Parathyroid adenoma (tissue), 2 donors: ENCODE measurements around the gene PAX3.

Experiments used
- H2AFZ ChIP-seq: fragments of 300-600 bp; sonication (generic); one replicate; pipeline ENCODE4 v1.7.0; 2017; ENCODE audit warnings: antibody characterized with exemption, mild to moderate bottlenecking
- H3K27ac ChIP-seq: fragments of 300-600 bp; sonication (generic); one replicate; pipeline ENCODE4 v1.7.0; 2017
- H3K27me3 ChIP-seq: fragments of 300-600 bp; sonication (generic); one replicate; pipeline ENCODE4 v1.7.0; 2017; ENCODE audit warnings: low read length; ENCODE audit not compliant: control insufficient read depth, insufficient read depth
- H3K36me3 ChIP-seq: fragments of 300-600 bp; sonication (generic); one replicate; pipeline ENCODE4 v1.7.0; 2017; ENCODE audit warnings: low read length; ENCODE audit not compliant: control insufficient read depth, insufficient read depth
- H3K4me1 ChIP-seq: fragments of 300-600 bp; sonication (generic); one replicate; pipeline ENCODE4 v1.7.0; 2017; ENCODE audit warnings: control low read depth
- H3K4me2 ChIP-seq: fragments of 300-600 bp; sonication (generic); one replicate; pipeline ENCODE4 v1.7.0; 2017; ENCODE audit warnings: low read length
- H3K4me3 ChIP-seq: fragments of 300-600 bp; sonication (generic); one replicate; pipeline ENCODE4 v1.7.0; 2017; ENCODE audit warnings: low read depth, low read length
- H3K79me2 ChIP-seq: fragments of 300-600 bp; sonication (generic); one replicate; pipeline ENCODE4 v1.7.0; 2017; ENCODE audit warnings: control low read depth
- H3K9ac ChIP-seq: fragments of 300-600 bp; sonication (generic); one replicate; pipeline ENCODE4 v1.7.0; 2017; ENCODE audit warnings: mild to moderate bottlenecking
- H3K9me3 ChIP-seq: fragments of 300-600 bp; sonication (generic); one replicate; pipeline ENCODE4 v1.7.0; 2017; ENCODE audit warnings: low read length; ENCODE audit not compliant: control insufficient read depth
- CTCF ChIP-seq: fragments of 300-600 bp; sonication (generic); IDR thresholded peaks from one replicate; pipeline ENCODE4 v1.7.0; 2017; ENCODE audit warnings: antibody characterized with exemption, mild to moderate bottlenecking
- donor health status: primary hyperparathyroidism.

Gene PAX3

DNA sequence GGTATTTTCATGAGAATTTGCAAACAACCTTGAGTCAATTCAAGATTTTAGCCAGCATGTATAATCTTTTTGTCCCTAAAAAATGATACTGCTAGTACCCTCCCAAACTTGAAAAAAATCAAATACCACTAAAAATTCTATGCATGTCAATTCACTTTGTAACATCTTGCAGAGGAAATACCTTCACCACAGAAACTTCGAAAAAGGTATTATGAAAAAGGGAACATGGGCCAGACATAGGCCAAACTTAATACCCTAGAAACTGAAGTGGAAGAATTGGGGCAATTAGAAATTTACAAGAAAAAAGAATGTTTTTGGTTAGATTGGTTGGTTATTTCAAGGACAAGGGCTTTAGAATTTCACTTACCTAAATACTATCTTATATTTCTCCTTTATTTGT, 48.5 kb downstream of the PAX3 start:
- Histone ChIP-seq H3K4me3 (no peak overlapping the region), H3K27ac (no peak overlapping the region), H3K79me2 (no peaks in the 10 kb centered on the region), H3K36me3 (no peaks in the 10 kb centered on the region), H3K9ac (no peak overlapping the region), H3K4me1 (no peaks in the 10 kb centered on the region), H3K4me2 (no peak overlapping the region), H3K27me3 (no peaks in the 10 kb centered on the region), H3K9me3 (no peaks in the 10 kb centered on the region), H2AFZ (no peak overlapping the region)
- no peak for TF ChIP-seq CTCF

- Histone ChIP-seq H3K9me3 (no peaks in the 10 kb centered on the region), H2AFZ (no peak overlapping the region), H3K79me2 (no peaks in the 10 kb centered on the region), H3K4me3 (no peak overlapping the region), H3K27me3 (no peaks in the 10 kb centered on the region), H3K9ac (no peak overlapping the region), H3K4me1 (no peaks in the 10 kb centered on the region), H3K27ac (no peak overlapping the region), H3K4me2 (no peak overlapping the region), H3K36me3 (no peaks in the 10 kb centered on the region)
- TF ChIP-seq CTCF, result no peak
Observed at GRCh38 chr2:222249444-222249843, 49.4 kb downstream of the PAX3 start.

DNA sequence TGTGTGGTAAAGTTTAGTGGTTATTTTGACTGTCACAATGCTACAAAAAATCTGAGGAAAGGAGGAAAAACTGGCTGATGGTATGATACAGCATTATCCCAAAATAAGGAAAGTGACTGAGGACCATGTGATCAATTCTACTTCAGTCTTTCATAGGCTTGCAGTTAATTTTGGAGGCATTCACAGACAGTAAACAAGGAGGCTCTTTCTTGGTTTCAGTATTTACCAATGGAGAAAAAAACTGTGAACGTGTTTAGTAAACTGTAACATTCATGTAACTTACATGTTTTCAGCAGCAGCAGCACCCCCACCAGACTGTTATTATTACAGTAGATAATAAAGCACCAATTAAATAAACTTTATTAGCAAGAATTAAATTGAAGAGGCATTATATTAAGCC, 50.0 kb downstream of the PAX3 start:
- no peak for TF ChIP-seq CTCF
- Histone ChIP-seq H3K27me3 (no peaks in the 10 kb centered on the region), H3K9ac (no peak overlapping the region), H3K4me3 (no peak overlapping the region), H2AFZ (no peak overlapping the region), H3K9me3 (no peaks in the 10 kb centered on the region), H3K4me2 (no peak overlapping the region), H3K79me2 (no peaks in the 10 kb centered on the region), H3K36me3 (no peaks in the 10 kb centered on the region), H3K27ac (no peak overlapping the region), H3K4me1 (no peaks in the 10 kb centered on the region)

DNA sequence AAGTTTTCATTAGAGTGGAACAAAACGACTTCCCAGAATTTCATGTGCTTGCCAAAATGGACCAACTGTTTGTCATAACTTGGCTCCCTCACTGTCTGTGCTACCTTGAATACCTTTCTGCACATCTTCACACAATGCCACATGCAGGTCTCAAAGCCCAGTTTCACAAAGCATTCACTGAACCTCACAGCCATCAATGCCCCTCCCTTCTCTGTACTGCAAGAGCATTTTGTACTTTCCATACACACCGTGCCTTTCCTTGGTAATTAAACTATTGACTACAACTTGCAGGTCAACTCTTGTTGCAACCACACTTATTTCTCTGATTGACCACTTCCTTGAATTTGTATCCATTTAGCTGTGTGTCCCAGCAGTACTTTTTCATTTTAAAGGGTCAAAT, 50.5 kb downstream of the PAX3 start:
- no peak for TF ChIP-seq CTCF
- no peak overlapping the region for H3K4me2 ChIP-seq
- no peak overlapping the region for H3K9ac ChIP-seq
- no peak overlapping the region for H2AFZ ChIP-seq
- no peaks in the 10 kb centered on the region for H3K9me3 ChIP-seq
- no peaks in the 10 kb centered on the region for H3K27me3 ChIP-seq
- H3K4me3 ChIP-seq, result no peak overlapping the region
- H3K4me1 ChIP-seq, result no peaks in the 10 kb centered on the region
- no peaks in the 10 kb centered on the region for H3K79me2 ChIP-seq
- H3K27ac ChIP-seq, result no peak overlapping the region
- H3K36me3 ChIP-seq, result no peaks in the 10 kb centered on the region

DNA sequence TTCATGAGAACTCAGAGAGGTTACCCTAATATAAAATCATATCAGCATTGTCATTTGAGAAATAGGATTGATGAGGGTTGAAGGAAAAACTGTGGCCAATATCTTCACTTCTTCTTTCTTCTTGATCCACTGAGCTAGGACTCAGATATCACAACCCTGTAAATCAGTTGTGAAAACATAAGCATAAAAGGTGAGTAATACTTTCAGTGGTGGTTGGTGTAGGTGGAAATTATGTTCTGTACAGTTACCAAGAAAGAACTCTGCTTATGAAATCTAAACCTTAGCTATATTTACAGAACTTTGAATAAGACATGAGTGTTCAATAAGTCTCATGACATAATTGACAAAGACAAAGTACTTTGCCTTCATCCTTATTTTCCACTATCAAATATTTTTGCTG, 56.3 kb downstream of the PAX3 start:
- Histone ChIP-seq H3K79me2 (no peaks in the 10 kb centered on the region), H3K9ac (no peak overlapping the region)
- no peak for TF ChIP-seq CTCF

More for the DNA sequence above, 56.3 kb downstream of the PAX3 start:
- H3K9me3 ChIP-seq, result no peaks in the 10 kb centered on the region
- H3K27me3 ChIP-seq, result no peaks in the 10 kb centered on the region
- no peaks in the 10 kb centered on the region for H3K4me1 ChIP-seq
- H3K36me3 ChIP-seq, result no peaks in the 10 kb centered on the region
- H3K27ac ChIP-seq, result no peak overlapping the region
- H3K4me3 ChIP-seq, result no peak overlapping the region
- no peak overlapping the region for H2AFZ ChIP-seq
- H3K4me2 ChIP-seq, result no peak overlapping the region
